H9 (cell line): ENCODE results near the gene SNUPN. TPM values are rescaled to one million over a fixed set of nuclear protein-coding genes. Genes with fewer than 3 reads are reported as not detected.
"Not testable (repeated sequence)": the region's sequence is repeated elsewhere in the genome, so short reads cannot be mapped to it uniquely, and the experiment has no call there.

Source experiments
- DNase-seq: peaks from one replicate; pipeline ENCODE4 v3.0.0-alpha.2; 2017
- H2AFZ ChIP-seq: one replicate; pipeline ENCODE4 v1.6.1; 2013; ENCODE audit warnings: mild to moderate bottlenecking, low read length, control low read depth, moderate library complexity
- H2AK5ac ChIP-seq: 2 replicates; pipeline ENCODE4 v1.6.1; 2013; ENCODE audit warnings: low read length, control low read depth, mixed read lengths; ENCODE audit not compliant: insufficient read length
- H2BK120ac ChIP-seq: one replicate; pipeline ENCODE4 v1.6.1; 2013; ENCODE audit warnings: low read depth, mild to moderate bottlenecking, low read length, control low read depth, inconsistent platforms; ENCODE audit not compliant: poor library complexity, severe bottlenecking
- H2BK12ac ChIP-seq: 2 replicates; pipeline ENCODE4 v1.6.1; 2013; ENCODE audit warnings: low read length, control low read depth, mixed read lengths, low read depth; ENCODE audit not compliant: insufficient read length
- H2BK15ac ChIP-seq: 2 replicates; pipeline ENCODE4 v1.6.1; 2013; ENCODE audit warnings: low read depth, low read length, control low read depth
- H2BK20ac ChIP-seq: one replicate; pipeline ENCODE4 v1.6.1; 2013; ENCODE audit warnings: low read depth, mild to moderate bottlenecking, low read length, control low read depth, inconsistent platforms; ENCODE audit not compliant: poor library complexity, severe bottlenecking
- H2BK5ac ChIP-seq: 2 replicates; pipeline ENCODE4 v1.6.1; 2013; ENCODE audit warnings: low read length, control low read depth, mixed read lengths; ENCODE audit not compliant: insufficient read length
- H3K14ac ChIP-seq: 2 replicates; pipeline ENCODE4 v1.6.1; 2013; ENCODE audit warnings: low read length, control low read depth; ENCODE audit not compliant: insufficient read depth
- H3K18ac ChIP-seq: 2 replicates; pipeline ENCODE4 v1.6.1; 2013; ENCODE audit warnings: low read depth, mild to moderate bottlenecking, mixed read lengths, low read length, control low read depth; ENCODE audit not compliant: insufficient read length
- H3K23ac ChIP-seq: 2 replicates; pipeline ENCODE4 v1.6.1; 2013; ENCODE audit warnings: low read length, control low read depth, mixed read lengths, low read depth; ENCODE audit not compliant: insufficient read length
- H3K23me2 ChIP-seq: 2 replicates; pipeline ENCODE4 v1.6.1; 2013; ENCODE audit warnings: low read depth, mild to moderate bottlenecking, mixed read lengths, low read length, control low read depth; ENCODE audit not compliant: insufficient read length, poor library complexity, severe bottlenecking
- H3K27ac ChIP-seq: 2 replicates; pipeline ENCODE4 v1.5.1; 2013; ENCODE audit warnings: low read length, control low read depth, mixed read lengths, low read depth; ENCODE audit not compliant: insufficient read length
- H3K27me3 ChIP-seq: 2 replicates; pipeline ENCODE4 v1.6.1; 2013; ENCODE audit warnings: low read length, control low read depth, inconsistent platforms; ENCODE audit not compliant: insufficient read depth
- H3K4ac ChIP-seq: 2 replicates; pipeline ENCODE4 v1.6.1; 2013; ENCODE audit warnings: low read depth, mild to moderate bottlenecking, control low read depth, inconsistent platforms, low read length, moderate library complexity
- H3K4me1 ChIP-seq: 2 replicates; pipeline ENCODE4 v1.6.1; 2013; ENCODE audit warnings: low read length, control low read depth, inconsistent platforms; ENCODE audit not compliant: insufficient read depth
- H3K4me2 ChIP-seq: 2 replicates; pipeline ENCODE4 v1.6.1; 2013; ENCODE audit warnings: low read length, control low read depth, mixed read lengths; ENCODE audit not compliant: insufficient read length, insufficient read depth
- H3K56ac ChIP-seq: 2 replicates; pipeline ENCODE4 v1.6.1; 2013; ENCODE audit warnings: low read depth, mild to moderate bottlenecking, mixed read lengths, low read length, control low read depth; ENCODE audit not compliant: insufficient read length
- H3K79me1 ChIP-seq: 2 replicates; pipeline ENCODE4 v1.6.1; 2013; ENCODE audit warnings: low read depth, mild to moderate bottlenecking, moderate library complexity, low read length, control low read depth, inconsistent platforms; ENCODE audit not compliant: insufficient read depth, poor library complexity, severe bottlenecking
- H3K79me2 ChIP-seq: 2 replicates; pipeline ENCODE4 v1.6.1; 2013; ENCODE audit warnings: low read length, control low read depth, inconsistent platforms; ENCODE audit not compliant: insufficient read depth
- H3K9ac ChIP-seq: 2 replicates; pipeline ENCODE4 v1.6.1; 2013; ENCODE audit warnings: low read length, control low read depth, mixed read lengths; ENCODE audit not compliant: insufficient read length; ENCODE audit errors: extremely low read depth
- H3K9me3 ChIP-seq: one replicate; pipeline ENCODE4 v1.6.1; 2013; ENCODE audit warnings: low read depth, low read length, inconsistent platforms; ENCODE audit not compliant: control insufficient read depth
- H3T11ph ChIP-seq: one replicate; pipeline ENCODE4 v1.6.1; 2013; ENCODE audit warnings: mild to moderate bottlenecking, low read length, control low read depth, inconsistent platforms
- H4K20me1 ChIP-seq: one replicate; pipeline ENCODE4 v1.6.1; 2013; ENCODE audit not compliant: control insufficient read depth, insufficient read length, insufficient read depth
- H4K5ac ChIP-seq: 2 replicates; pipeline ENCODE4 v1.6.1; 2013; ENCODE audit warnings: low read depth, mild to moderate bottlenecking, mixed read lengths, low read length, control low read depth; ENCODE audit not compliant: insufficient read length
- H4K8ac ChIP-seq: replicated peaks from 2 replicates; pipeline ENCODE4 v1.6.1; 2013; ENCODE audit warnings: low read length, control low read depth, mixed read lengths, low read depth; ENCODE audit not compliant: insufficient read length
- H4K91ac ChIP-seq: 2 replicates; pipeline ENCODE4 v1.6.1; 2013; ENCODE audit warnings: low read depth, mild to moderate bottlenecking, moderate library complexity, mixed read lengths, low read length, control low read depth; ENCODE audit not compliant: insufficient read length
- H3K27ac Mint-ChIP-seq, 3 experiments: 2 replicates in 2 of 3; 3 replicates in 1 of 3; pipeline ENCODE4 v1.8.0; 2020 to 2021; ENCODE audit warnings: mixed read lengths in 3 of 3, mild to moderate bottlenecking in 1 of 3, moderate library complexity in 1 of 3
- H3K27me3 Mint-ChIP-seq: 2 replicates; pipeline ENCODE4 v1.8.0; 2021; ENCODE audit warnings: low read depth, mild to moderate bottlenecking, moderate library complexity, mixed read lengths
- H3K36me3 Mint-ChIP-seq, 3 experiments: 2 replicates in 2 of 3; 3 replicates in 1 of 3; pipeline ENCODE4 v1.8.0; 2020 to 2021; ENCODE audit warnings: low read depth in 3 of 3, mixed read lengths in 3 of 3; ENCODE audit not compliant: insufficient read depth in 1 of 3
- H3K4me1 Mint-ChIP-seq, 2 experiments: 2 replicates each; pipeline ENCODE4 v1.8.0; 2020; ENCODE audit warnings: mixed read lengths in 2 of 2
- H3K4me3 Mint-ChIP-seq, 2 experiments: 2 replicates in 1 of 2; 3 replicates in 1 of 2; pipeline ENCODE4 v1.8.0; 2020 to 2021; ENCODE audit warnings: mild to moderate bottlenecking in 2 of 2, mixed read lengths in 2 of 2, moderate library complexity in 1 of 2
- H3K9me3 Mint-ChIP-seq, 2 experiments: 2 replicates in 1 of 2; 3 replicates in 1 of 2; pipeline ENCODE4 v1.8.0; 2020; ENCODE audit warnings: mild to moderate bottlenecking in 2 of 2, mixed read lengths in 2 of 2, moderate library complexity in 1 of 2
- CTCF ChIP-seq: fragments of 200-600 bp; sonication (generic); conservative IDR thresholded peaks from 3 replicates; pipeline ENCODE4 v1.8.0; 2021; ENCODE audit warnings: antibody characterized with exemption, mild to moderate bottlenecking
- WGBS: extraction: QIAGEN DNeasy Blood & Tissue Kit; methylation state at CpG from one replicate; pipeline ENCODE4 v1.1.7; 2013; ENCODE audit warnings: missing lambda C conversion rate, low lambda C conversion rate, mixed read lengths; ENCODE audit not compliant: insufficient read length; ENCODE audit errors: extremely low coverage; 5-methylcytosine and 5-hydroxymethylcytosine counted together
- total RNA-seq: library from RNA; stranded (reverse); gene quantifications from 2 replicates; pipeline ENCODE4 v1.2.1, GENCODE V29; 2021

Gene SNUPN
- total RNA-seq, 1 experiment from 2014 or later, result 32.7 TPM

GRCh38 chr15:75589071-75589470 lies 36.5 kb downstream of the SNUPN start:
- no peaks in the 10 kb centered on the region for H3K27me3 ChIP-seq
- no peak overlapping the region for H3K27ac ChIP-seq
- no peaks in the 10 kb centered on the region for H3K4me1 ChIP-seq
- no peak overlapping the region for H2BK20ac ChIP-seq
- H3K4me2 ChIP-seq, result no peak overlapping the region
- no peaks in the 10 kb centered on the region for H3K79me1 ChIP-seq
- H3K18ac ChIP-seq, result no peak overlapping the region
- no peak overlapping the region for H3K4ac ChIP-seq
- Mint-ChIP-seq H3K27ac (peak overlapping the region in 1 of 3 experiments; percentile 48; a peak in 2 of 7 replicates), H3K4me1 (peaks cover 2% of the 10 kb centered on the region in 2 experiments), H3K36me3 (peaks cover 0 to 6% (median 3%) of the 10 kb centered on the region in 3 experiments; a peak in 4 of 7 replicates), H3K9me3 (peaks cover 0 to 3% of the 10 kb centered on the region in 2 experiments; a peak in 2 of 5 replicates), H3K27me3 (no peaks in the 10 kb centered on the region), H3K4me3 (no peak overlapping the region)
- DNase-seq, result no peak
- no peak overlapping the region for H3K23ac ChIP-seq
- no peak overlapping the region for H4K8ac ChIP-seq
- H2BK12ac ChIP-seq, result no peak overlapping the region
- H2BK15ac ChIP-seq, result no peak overlapping the region
- WGBS, result no CpG with 5 or more reads among the region's 5 CpGs
- TF ChIP-seq CTCF, result no peak
- no peaks in the 10 kb centered on the region for H4K20me1 ChIP-seq
- H4K91ac ChIP-seq, result no peak overlapping the region
- no peak overlapping the region for H4K5ac ChIP-seq
- H3K14ac ChIP-seq, result no peak overlapping the region
- H3K79me2 ChIP-seq, result no peaks in the 10 kb centered on the region
- no peak overlapping the region for H2BK120ac ChIP-seq
- H3K9me3 ChIP-seq, result no peaks in the 10 kb centered on the region
- H3T11ph ChIP-seq, result no peak overlapping the region
- no peak overlapping the region for H3K9ac ChIP-seq
- H2AK5ac ChIP-seq, result no peak overlapping the region
- H3K56ac ChIP-seq, result no peak overlapping the region
- no peak overlapping the region for H2BK5ac ChIP-seq
- H3K23me2 ChIP-seq, result no peaks in the 10 kb centered on the region
- H2AFZ ChIP-seq, result no peak overlapping the region

- not testable (repeated sequence) for H4K8ac ChIP-seq, H2BK15ac ChIP-seq, H3K23ac ChIP-seq, H2BK12ac ChIP-seq, H2AFZ ChIP-seq, H3K9me3 Mint-ChIP-seq, H4K91ac ChIP-seq, H3K4me2 ChIP-seq, H3K4me3 Mint-ChIP-seq, H3K27ac ChIP-seq, H4K20me1 ChIP-seq, H3T11ph ChIP-seq, H3K23me2 ChIP-seq, H3K14ac ChIP-seq, H2BK5ac ChIP-seq, H3K27me3 ChIP-seq, H3K4me1 Mint-ChIP-seq, H3K4me1 ChIP-seq, H3K27me3 Mint-ChIP-seq, H2BK120ac ChIP-seq, H3K9me3 ChIP-seq, H3K56ac ChIP-seq, DNase-seq, H3K4ac ChIP-seq, H3K79me2 ChIP-seq, H3K79me1 ChIP-seq, H4K5ac ChIP-seq, H3K18ac ChIP-seq, H2BK20ac ChIP-seq, H3K9ac ChIP-seq, H3K27ac Mint-ChIP-seq, H2AK5ac ChIP-seq, H3K36me3 Mint-ChIP-seq
- WGBS, result no CpG with 5 or more reads among the region's 5 CpGs
These were observed 39.1 kb downstream of the SNUPN start for GRCh38 chr15:75586422-75586821.
